K562 (cell line): ENCODE data around the gene PRKAR1B. TPM values are rescaled to one million over a fixed set of nuclear protein-coding genes. Genes with fewer than 3 reads are reported as not detected.

ENCODE experiments used
- ARID4B ChIP-seq: sonication (generic); formaldehyde crosslinking; IDR thresholded peaks from 2 replicates; pipeline ENCODE4 v1.8.0; 2022; ENCODE audit warnings: mild to moderate bottlenecking, missing genetic modification reagents
- ATF4 ChIP-seq: fragments of 450-650 bp; formaldehyde crosslinking; IDR thresholded peaks from 2 replicates; pipeline ENCODE4 v1.4.0; 2022; ENCODE audit warnings: mild to moderate bottlenecking, moderate library complexity
- GABPB1 ChIP-seq: sonication (generic); formaldehyde crosslinking; IDR thresholded peaks from 2 replicates; pipeline ENCODE4 v1.8.0; 2022; ENCODE audit warnings: mild to moderate bottlenecking, missing genetic modification reagents
- HLTF ChIP-seq: fragments of 450-650 bp; IDR thresholded peaks from 2 replicates; pipeline ENCODE4 v1.6.1; 2016
- HMG20A ChIP-seq: fragments of 450-650 bp; formaldehyde crosslinking; conservative IDR thresholded peaks from 2 replicates; pipeline ENCODE4 v1.4.0; 2020; ENCODE audit warnings: mild to moderate bottlenecking, mixed read lengths
- IRF9 ChIP-seq: fragments of 450-650 bp; IDR thresholded peaks from 2 replicates; pipeline ENCODE4 v1.6.1; 2016; ENCODE audit warnings: missing biosample characterization, missing genetic modification characterization
- NR2F6 ChIP-seq: fragments of 450-650 bp; formaldehyde crosslinking; IDR thresholded peaks from 2 replicates; pipeline ENCODE4 v1.4.0; 2020; ENCODE audit warnings: mild to moderate bottlenecking
- SAFB2 ChIP-seq: fragments of 200-400 bp; formaldehyde crosslinking; IDR thresholded peaks from 2 replicates; pipeline ENCODE4 v1.6.1; 2018; ENCODE audit warnings: borderline replicate concordance, low read length, low read depth, moderate library complexity; ENCODE audit not compliant: severe bottlenecking
- SIN3A ChIP-seq, 2 experiments: fragments of 150-350 bp in 1 of 2; IDR thresholded peaks; 2 replicates each; pipeline ENCODE4 v1.6.1; 2011 to 2016; ENCODE audit warnings: borderline replicate concordance in 2 of 2, low read depth in 2 of 2, low read length in 2 of 2, mild to moderate bottlenecking in 2 of 2, moderate library complexity in 2 of 2; ENCODE audit not compliant: control insufficient read depth in 1 of 2
- SIRT6 ChIP-seq: IDR thresholded peaks from one replicate; pipeline ENCODE4 v1.6.1; 2012; ENCODE audit warnings: low read depth, mild to moderate bottlenecking, control low read depth, inconsistent platforms, low read length, moderate library complexity
- ZNF277 ChIP-seq: fragments of 250-450 bp; sonication (Bioruptor Pico); IDR thresholded peaks from 2 replicates; pipeline ENCODE4 v1.8.0; 2022; ENCODE audit warnings: inconsistent platforms, mild to moderate bottlenecking, moderate library complexity, borderline replicate concordance
- polyA plus RNA-seq, 8 experiments: library from polyadenylated mRNA; depleted of rRNA in 4 of 8; stranded (reverse) in 5 of 8; unstranded in 3 of 8; fragments of >200 nt; fragmentation: Nextera tagmentation in 2 of 8; fragmentation: Illumina TruSeq in 1 of 8; extraction: Ambion mirVana in 2 of 8; extraction: Trizol in 1 of 8; gene quantifications; 2 replicates each; pipeline versions ENCODE4 v1.2.1 to v1.2.3, GENCODE V29; 2011 to 2014; ENCODE audit warnings: inconsistent platforms in 1 of 8, missing spikeins in 1 of 8
- total RNA-seq, 7 experiments: library from RNA; depleted of rRNA in 6 of 7; stranded (reverse); fragments of >200 nt in 6 of 7; fragmentation: Illumina TruSeq in 2 of 7; extraction: Trizol in 2 of 7; gene quantifications; 2 replicates each; pipeline versions ENCODE4 v1.2.1 to v1.2.3, GENCODE V29; 2011 to 2021; ENCODE audit warnings: low replicate concordance in 1 of 7
- TF ChIP-seq, protein P1 (sequence below), 3 experiments: fragments of 200-800 bp in 1 of 3; fragments of 250-450 bp in 1 of 3; fragments of 450-650 bp in 1 of 3; sonication (Bioruptor Pico) in 1 of 3; sonication (Bioruptor generic) in 1 of 3; formaldehyde crosslinking in 1 of 3; IDR thresholded peaks; 2 replicates each; pipeline versions ENCODE4 v1.6.1 to v1.8.0; 2016 to 2022; ENCODE audit warnings: mild to moderate bottlenecking in 2 of 3, missing genetic modification characterization in 2 of 3, missing compliant biosample characterization in 1 of 3, moderate library complexity in 1 of 3

The PRKAR1B gene
- total and polyA plus RNA-seq, 9 of the 15 experiments (the other 6 are each of a cell fraction or from before 2014, with no cell fraction given) = 0.99 to 30.5 (median 12.7) TPM

DNA sequence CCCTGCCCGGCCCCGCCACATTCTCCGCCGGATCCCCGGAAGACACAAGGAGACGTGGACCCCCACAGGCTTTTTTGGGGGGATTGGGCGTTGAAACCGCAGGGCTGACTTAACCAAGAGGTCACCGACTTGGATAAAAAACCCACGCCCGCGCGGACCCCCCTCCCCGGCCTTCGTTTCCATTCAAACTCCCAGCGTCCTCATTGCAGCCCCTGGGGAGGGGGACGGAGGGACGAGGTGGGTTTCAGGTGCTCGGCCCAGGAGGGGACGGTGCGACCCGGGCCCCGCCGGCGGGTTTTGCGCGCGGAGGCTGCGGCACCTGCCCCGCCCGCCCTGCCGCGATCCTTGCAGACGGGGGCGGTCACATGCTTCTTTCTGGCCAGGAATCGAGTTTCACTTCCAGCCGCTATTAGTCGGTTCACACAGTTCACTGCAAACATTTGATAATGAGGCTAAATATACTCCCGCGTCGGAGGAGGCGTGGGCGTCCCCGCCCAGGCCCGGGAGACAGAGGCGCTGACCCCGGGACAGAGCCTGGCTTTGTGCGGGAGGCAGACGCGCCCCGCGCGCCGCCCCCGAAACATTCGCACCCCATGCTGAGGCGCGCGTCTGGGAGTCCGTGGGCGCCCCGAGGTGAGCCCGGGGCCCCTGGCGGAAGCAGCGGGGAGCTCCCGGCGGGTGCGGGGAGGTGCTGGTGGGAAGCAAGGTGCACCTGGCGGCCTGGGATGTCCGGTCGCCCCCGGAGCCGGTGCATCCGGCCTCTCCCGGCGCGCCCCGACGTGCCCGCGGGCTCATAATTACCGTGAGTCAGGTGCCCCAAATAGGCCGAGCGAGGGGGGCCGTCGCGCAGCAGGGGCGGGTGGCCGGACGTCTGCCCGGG is 204.8 kb downstream of the PRKAR1B start (continued):
- TF ChIP-seq SIRT6 (no peak), GABPB1 (CRISPR knock-in tag) (no peak), NR2F6 (CRISPR knock-in tag) (no peak), ATF4 (CRISPR knock-in tag) (no peak), SAFB2 (no peak), IRF9 (tag) (no peak), SIN3A (IDR thresholded peaks at IDR 0.05; ENCODE audit: borderline replicate concordance in 2 of 2, control insufficient read depth in 1 of 2, low read depth in 2 of 2, low read length in 2 of 2) (no peak), ZNF277 (CRISPR knock-in tag) (no peak), HLTF (no peak), ARID4B (CRISPR knock-in tag) (0 out of 2 replicates have a peak, but pooled peaks have one; percentile 49), HMG20A (CRISPR knock-in tag) (no peak)
- TF ChIP-seq, protein P1, sequence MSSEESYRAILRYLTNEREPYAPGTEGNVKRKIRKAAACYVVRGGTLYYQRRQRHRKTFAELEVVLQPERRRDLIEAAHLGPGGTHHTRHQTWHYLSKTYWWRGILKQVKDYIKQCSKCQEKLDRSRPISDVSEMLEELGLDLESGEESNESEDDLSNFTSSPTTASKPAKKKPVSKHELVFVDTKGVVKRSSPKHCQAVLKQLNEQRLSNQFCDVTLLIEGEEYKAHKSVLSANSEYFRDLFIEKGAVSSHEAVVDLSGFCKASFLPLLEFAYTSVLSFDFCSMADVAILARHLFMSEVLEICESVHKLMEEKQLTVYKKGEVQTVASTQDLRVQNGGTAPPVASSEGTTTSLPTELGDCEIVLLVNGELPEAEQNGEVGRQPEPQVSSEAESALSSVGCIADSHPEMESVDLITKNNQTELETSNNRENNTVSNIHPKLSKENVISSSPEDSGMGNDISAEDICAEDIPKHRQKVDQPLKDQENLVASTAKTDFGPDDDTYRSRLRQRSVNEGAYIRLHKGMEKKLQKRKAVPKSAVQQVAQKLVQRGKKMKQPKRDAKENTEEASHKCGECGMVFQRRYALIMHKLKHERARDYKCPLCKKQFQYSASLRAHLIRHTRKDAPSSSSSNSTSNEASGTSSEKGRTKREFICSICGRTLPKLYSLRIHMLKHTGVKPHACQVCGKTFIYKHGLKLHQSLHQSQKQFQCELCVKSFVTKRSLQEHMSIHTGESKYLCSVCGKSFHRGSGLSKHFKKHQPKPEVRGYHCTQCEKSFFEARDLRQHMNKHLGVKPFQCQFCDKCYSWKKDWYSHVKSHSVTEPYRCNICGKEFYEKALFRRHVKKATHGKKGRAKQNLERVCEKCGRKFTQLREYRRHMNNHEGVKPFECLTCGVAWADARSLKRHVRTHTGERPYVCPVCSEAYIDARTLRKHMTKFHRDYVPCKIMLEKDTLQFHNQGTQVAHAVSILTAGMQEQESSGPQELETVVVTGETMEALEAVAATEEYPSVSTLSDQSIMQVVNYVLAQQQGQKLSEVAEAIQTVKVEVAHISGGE (CRISPR knock-in tag; IDR thresholded peaks at IDR 0.05) = no peak
